B cell (primary cell): ENCODE results near the gene FRMPD4. TPM values are rescaled to one million over a fixed set of nuclear protein-coding genes. Genes with fewer than 3 reads are reported as not detected.

Source experiments
- ATAC-seq: fragments of 200-7000 bp; cut with Tn5 transposase; one replicate; pipeline ENCODE4 v1.10.0; 2021; ENCODE audit warnings: low read depth, mild to moderate bottlenecking, moderate number of reproducible peaks, moderate library complexity
- CTCF ChIA-PET: fragments of 350-600 bp; sonication (Branson Sonifier 250); formaldehyde crosslinking; loops from one replicate; lab custom pipeline; 2021; ENCODE audit warnings: antibody characterized with exemption, inconsistent platforms; lab: Charles Lee
- POLR2A ChIA-PET: fragments of 350-600 bp; sonication (Branson Sonifier 250); formaldehyde crosslinking; loops from one replicate; lab custom pipeline; 2021; ENCODE audit warnings: antibody characterized with exemption; lab: Charles Lee
- DNase-seq: peaks from one replicate; pipeline ENCODE4 v3.0.0; 2013
- H2AFZ ChIP-seq: 2 replicates; pipeline ENCODE4 v1.6.1; 2012; ENCODE audit warnings: mild to moderate bottlenecking, low read depth, low read length; ENCODE audit not compliant: insufficient read depth, poor library complexity, severe bottlenecking
- H3K27ac ChIP-seq, 2 donors: 1 replicate in 1 of 2; 2 replicates in 1 of 2; pipeline ENCODE4 v1.5.1; 2012 to 2013; ENCODE audit warnings: low read length in 2 of 2, mild to moderate bottlenecking in 2 of 2, moderate library complexity in 1 of 2
- H3K27me3 ChIP-seq, 4 experiments: fragments of 200-600 bp in 1 of 4; sonication (generic) in 1 of 4; replicated peaks in 1 of 4; 1 replicate in 2 of 4; 2 replicates in 2 of 4; pipeline versions ENCODE4 v1.6.1 to v1.7.0; 2013 to 2016; ENCODE audit warnings: low read length in 3 of 4, mild to moderate bottlenecking in 2 of 4, mixed read lengths in 1 of 4, moderate library complexity in 1 of 4; ENCODE audit not compliant: insufficient read depth in 4 of 4, control insufficient read depth in 3 of 4; ENCODE audit errors: control extremely low read depth in 1 of 4
- H3K36me3 ChIP-seq, 2 experiments: replicated peaks in 1 of 2; 1 replicate in 1 of 2; 2 replicates in 1 of 2; pipeline versions ENCODE4 v1.6.1 to v1.7.1; 2013; ENCODE audit warnings: low read length in 1 of 2; ENCODE audit not compliant: insufficient read depth in 2 of 2, control insufficient read depth in 1 of 2; ENCODE audit errors: control extremely low read depth in 1 of 2, extremely low read depth in 1 of 2
- H3K4me1 ChIP-seq, 2 donors: fragments of 200-600 bp in 1 of 2; sonication (generic) in 1 of 2; 1 replicate in 1 of 2; 2 replicates in 1 of 2; pipeline versions ENCODE4 v1.5.1 to v1.6.1; 2013 to 2017; ENCODE audit warnings: low read length in 2 of 2; ENCODE audit not compliant: control insufficient read depth in 2 of 2, insufficient read depth in 2 of 2
- H3K4me2 ChIP-seq: replicated peaks from 2 replicates; pipeline ENCODE3; 2012; ENCODE audit warnings: mild to moderate bottlenecking, low read depth, low read length; ENCODE audit not compliant: poor library complexity, severe bottlenecking
- H3K4me3 ChIP-seq, 5 experiments: fragments of 200-600 bp in 1 of 5; sonication (generic) in 1 of 5; 1 replicate in 3 of 5; 2 replicates in 2 of 5; pipeline versions ENCODE4 v1.5.1 to v1.7.0; 2011 to 2016; ENCODE audit warnings: low read length in 4 of 5, mild to moderate bottlenecking in 4 of 5, low read depth in 2 of 5, control low read depth in 1 of 5, moderate library complexity in 1 of 5; ENCODE audit not compliant: insufficient read depth in 1 of 5; ENCODE audit errors: control extremely low read depth in 1 of 5, extremely low read depth in 1 of 5
- H3K79me2 ChIP-seq: fragments of 200-600 bp; sonication (generic); one replicate; pipeline ENCODE4 v1.6.0; 2016; ENCODE audit warnings: low read length; ENCODE audit not compliant: control insufficient read depth, insufficient read depth
- H3K9ac ChIP-seq: fragments of 200-600 bp; sonication (generic); 2 replicates; pipeline ENCODE4 v1.6.1; 2017; ENCODE audit warnings: mild to moderate bottlenecking, low read length, moderate library complexity
- H3K9me3 ChIP-seq, 3 donors: one replicate each; pipeline versions ENCODE4 v1.6.1 to v1.7.1; 2013; ENCODE audit warnings: low read length in 2 of 3; ENCODE audit not compliant: control insufficient read depth in 2 of 3, insufficient read depth in 1 of 3; ENCODE audit errors: control extremely low read depth in 1 of 3
- H4K20me1 ChIP-seq: 2 replicates; pipeline ENCODE4 v1.6.0; 2012; ENCODE audit warnings: mild to moderate bottlenecking, low read length; ENCODE audit not compliant: insufficient read depth, control insufficient read depth, poor library complexity, severe bottlenecking
- H3K27ac Mint-ChIP-seq: one replicate; pipeline ENCODE4 v1.8.0; 2021; ENCODE audit warnings: mixed read lengths
- H3K27me3 Mint-ChIP-seq: one replicate; pipeline ENCODE4 v1.8.0; 2021; ENCODE audit warnings: mixed read lengths
- H3K4me1 Mint-ChIP-seq: one replicate; pipeline ENCODE4 v1.8.0; 2021; ENCODE audit warnings: mixed read lengths
- H3K4me3 Mint-ChIP-seq: one replicate; pipeline ENCODE4 v1.8.0; 2021; ENCODE audit warnings: mixed read lengths
- H3K9me3 Mint-ChIP-seq: one replicate; pipeline ENCODE4 v1.8.0; 2022; ENCODE audit warnings: mixed read lengths; ENCODE audit not compliant: insufficient read depth
- EZH2 ChIP-seq: IDR thresholded peaks from 2 replicates; pipeline ENCODE4 v1.6.1; 2012; ENCODE audit warnings: borderline replicate concordance, low read depth, mild to moderate bottlenecking, moderate library complexity, low read length; ENCODE audit not compliant: insufficient read depth, poor library complexity, severe bottlenecking
- WGBS: methylation state at CpG from one replicate; pipeline ENCODE4 v1.1.5; 2013; ENCODE audit warnings: missing lambda C conversion rate; ENCODE audit not compliant: insufficient coverage; 5-methylcytosine and 5-hydroxymethylcytosine counted together
- intact Hi-C: fragments of 100-400 bp; cut with micrococcal nuclease; formaldehyde crosslinking; loops from one replicate; pipeline ENCODE4 v1.10.0; 2022
- polyA plus RNA-seq: library from polyadenylated mRNA; depleted of rRNA; stranded (reverse); fragments of >200 nt; gene quantifications from 2 replicates; pipeline ENCODE4 v1.2.3, GENCODE V29; 2012
- total RNA-seq, 2 donors: library from RNA; stranded (reverse); fragments of 120-200 nt in 1 of 2; gene quantifications; 1 replicate in 1 of 2; 2 replicates in 1 of 2; pipeline versions ENCODE4 v1.2.3 to v1.2.4, GENCODE V29; 2013 to 2022
- TF ChIP-seq, protein P1 (sequence below): fragments of 200-600 bp; IDR thresholded peaks from one replicate; pipeline ENCODE4 v1.8.0; 2022; ENCODE audit warnings: antibody characterized with exemption, mild to moderate bottlenecking

The FRMPD4 gene
- total and polyA plus RNA-seq, 2 donors (not counting 1 experiment from before 2014, with no cell fraction given) = not detected

DNA sequence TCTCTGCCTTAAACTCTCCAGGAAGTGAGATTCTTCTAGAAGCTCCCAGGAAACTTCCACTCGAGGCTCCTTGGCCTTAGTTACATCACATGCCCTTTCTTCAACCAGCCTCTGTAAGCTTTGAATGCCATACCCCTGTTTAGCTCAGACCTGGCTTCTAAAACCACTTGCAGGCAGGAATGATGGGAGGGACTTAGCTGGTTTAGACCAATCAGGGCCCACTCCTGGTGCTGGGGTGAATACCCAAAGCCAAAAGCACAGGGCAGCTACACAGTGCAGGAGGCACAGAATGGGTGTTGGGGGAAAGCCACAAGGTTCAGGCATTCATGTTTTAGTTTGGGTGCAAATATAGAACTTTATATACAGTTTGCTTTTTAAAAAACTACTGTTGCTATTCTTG lies 296.2 kb downstream of the FRMPD4 start:
- DNase-seq (no peak), ATAC-seq (no peak)
- TF ChIP-seq, protein P1, sequence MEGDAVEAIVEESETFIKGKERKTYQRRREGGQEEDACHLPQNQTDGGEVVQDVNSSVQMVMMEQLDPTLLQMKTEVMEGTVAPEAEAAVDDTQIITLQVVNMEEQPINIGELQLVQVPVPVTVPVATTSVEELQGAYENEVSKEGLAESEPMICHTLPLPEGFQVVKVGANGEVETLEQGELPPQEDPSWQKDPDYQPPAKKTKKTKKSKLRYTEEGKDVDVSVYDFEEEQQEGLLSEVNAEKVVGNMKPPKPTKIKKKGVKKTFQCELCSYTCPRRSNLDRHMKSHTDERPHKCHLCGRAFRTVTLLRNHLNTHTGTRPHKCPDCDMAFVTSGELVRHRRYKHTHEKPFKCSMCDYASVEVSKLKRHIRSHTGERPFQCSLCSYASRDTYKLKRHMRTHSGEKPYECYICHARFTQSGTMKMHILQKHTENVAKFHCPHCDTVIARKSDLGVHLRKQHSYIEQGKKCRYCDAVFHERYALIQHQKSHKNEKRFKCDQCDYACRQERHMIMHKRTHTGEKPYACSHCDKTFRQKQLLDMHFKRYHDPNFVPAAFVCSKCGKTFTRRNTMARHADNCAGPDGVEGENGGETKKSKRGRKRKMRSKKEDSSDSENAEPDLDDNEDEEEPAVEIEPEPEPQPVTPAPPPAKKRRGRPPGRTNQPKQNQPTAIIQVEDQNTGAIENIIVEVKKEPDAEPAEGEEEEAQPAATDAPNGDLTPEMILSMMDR = no peak
- TF ChIP-seq EZH2 = no peak
- Mint-ChIP-seq H3K27me3 (no peaks in the 10 kb centered on the region), H3K4me3 (no peak overlapping the region), H3K4me1 (no peaks in the 10 kb centered on the region), H3K9me3 (no peaks in the 10 kb centered on the region), H3K27ac (no peak overlapping the region)
- intact Hi-C loops = no loop called here
- Histone ChIP-seq H3K4me3 (no peak overlapping the region), H3K4me1 (no peaks in the 10 kb centered on the region), H3K9ac (no peak overlapping the region), H3K9me3 (no peaks in the 10 kb centered on the region), H3K4me2 (no peak overlapping the region), H3K79me2 (no peaks in the 10 kb centered on the region), H3K27me3 (no peaks in the 10 kb centered on the region), H3K36me3 (no peaks in the 10 kb centered on the region), H2AFZ (no peak overlapping the region), H4K20me1 (no peaks in the 10 kb centered on the region), H3K27ac (no peak overlapping the region)
- no CpG with 5 or more reads among the region's 1 CpG for WGBS
- ChIA-PET POLR2A (no interaction called here), CTCF (no interaction called here)

DNA sequence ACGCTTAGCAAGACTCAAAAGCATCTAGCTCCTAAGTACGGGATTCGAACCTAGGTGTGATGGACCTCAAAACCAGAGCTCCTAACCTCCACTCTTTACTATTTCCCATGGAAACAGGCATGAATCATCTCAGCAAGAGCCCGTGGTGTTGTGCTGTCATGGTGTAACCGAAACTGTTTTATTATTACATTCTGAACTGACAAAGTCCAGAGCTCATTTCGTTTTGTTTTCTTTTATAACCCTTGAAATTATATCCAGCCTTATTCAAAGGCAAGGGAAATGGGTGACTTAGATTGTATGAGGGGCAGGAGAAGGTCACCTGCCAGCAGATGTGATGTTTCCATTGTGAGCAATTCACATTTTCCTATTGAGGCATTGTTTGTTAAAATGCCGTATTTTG lies 301.1 kb downstream of the FRMPD4 start:
- no peaks in the 10 kb centered on the region for H4K20me1 ChIP-seq
- H3K9ac ChIP-seq = no peak overlapping the region
- no peak overlapping the region for H3K4me2 ChIP-seq
- Mint-ChIP-seq H3K4me1 (no peaks in the 10 kb centered on the region), H3K9me3 (no peaks in the 10 kb centered on the region), H3K4me3 (no peak overlapping the region), H3K27me3 (peaks cover 2% of the 10 kb centered on the region), H3K27ac (no peak overlapping the region)
- intact Hi-C loops = no loop called here
- H3K36me3 ChIP-seq = no peaks in the 10 kb centered on the region
- ATAC-seq = no peak
- H3K79me2 ChIP-seq = no peaks in the 10 kb centered on the region
- no CpG with 5 or more reads among the region's 7 CpGs for WGBS
- no peak overlapping the region for H3K4me3 ChIP-seq
- H2AFZ ChIP-seq = no peak overlapping the region
- no peaks in the 10 kb centered on the region for H3K4me1 ChIP-seq
- H3K27ac ChIP-seq = no peak overlapping the region
- H3K27me3 ChIP-seq = no peaks in the 10 kb centered on the region
- DNase-seq = no peak
- no peaks in the 10 kb centered on the region for H3K9me3 ChIP-seq
- ChIA-PET CTCF (no interaction called here), POLR2A (no interaction called here)
- no peak for TF ChIP-seq EZH2
